ENCODE measurements around the gene SBNO1.

DNA sequence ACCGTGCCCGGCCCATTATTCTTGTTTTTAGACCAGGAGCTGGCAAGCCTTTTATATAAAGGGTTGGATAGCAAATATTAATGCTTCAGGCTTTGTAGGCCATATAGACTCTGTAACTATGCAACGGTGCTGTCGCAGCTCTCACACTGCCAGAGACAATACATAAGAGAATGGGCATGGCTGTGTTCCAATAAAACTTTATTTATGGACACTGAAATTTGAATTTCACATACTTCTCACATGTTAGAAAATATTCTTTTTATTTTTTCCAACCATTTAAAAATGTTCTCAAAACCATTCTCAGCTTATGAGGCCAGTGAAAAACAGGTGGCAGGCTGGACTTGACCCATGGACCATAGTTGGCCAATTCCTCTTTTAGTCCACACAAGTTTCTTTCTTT is 80.0 kb downstream of the SBNO1 start:
- TF ChIP-seq YY1 (IDR thresholded peaks at IDR 0.05; ENCODE audit: insufficient read depth, insufficient read length): no peak
- TF ChIP-seq ZNF274 (IDR thresholded peaks at IDR 0.05; ENCODE audit: low read depth, low read length): no peak
- no peak for TF ChIP-seq SUZ12 (IDR thresholded peaks at IDR 0.05; ENCODE audit: extremely low read depth, insufficient read depth, insufficient read length)
